ENCODE data around the gene SCN11A. TPM values are rescaled to one million over a fixed set of nuclear protein-coding genes. Genes with fewer than 3 reads are reported as not detected.

Gene SCN11A
- total and polyA plus RNA-seq, 4 donors: 0.06 to 0.18 (median 0.11) TPM

DNA sequence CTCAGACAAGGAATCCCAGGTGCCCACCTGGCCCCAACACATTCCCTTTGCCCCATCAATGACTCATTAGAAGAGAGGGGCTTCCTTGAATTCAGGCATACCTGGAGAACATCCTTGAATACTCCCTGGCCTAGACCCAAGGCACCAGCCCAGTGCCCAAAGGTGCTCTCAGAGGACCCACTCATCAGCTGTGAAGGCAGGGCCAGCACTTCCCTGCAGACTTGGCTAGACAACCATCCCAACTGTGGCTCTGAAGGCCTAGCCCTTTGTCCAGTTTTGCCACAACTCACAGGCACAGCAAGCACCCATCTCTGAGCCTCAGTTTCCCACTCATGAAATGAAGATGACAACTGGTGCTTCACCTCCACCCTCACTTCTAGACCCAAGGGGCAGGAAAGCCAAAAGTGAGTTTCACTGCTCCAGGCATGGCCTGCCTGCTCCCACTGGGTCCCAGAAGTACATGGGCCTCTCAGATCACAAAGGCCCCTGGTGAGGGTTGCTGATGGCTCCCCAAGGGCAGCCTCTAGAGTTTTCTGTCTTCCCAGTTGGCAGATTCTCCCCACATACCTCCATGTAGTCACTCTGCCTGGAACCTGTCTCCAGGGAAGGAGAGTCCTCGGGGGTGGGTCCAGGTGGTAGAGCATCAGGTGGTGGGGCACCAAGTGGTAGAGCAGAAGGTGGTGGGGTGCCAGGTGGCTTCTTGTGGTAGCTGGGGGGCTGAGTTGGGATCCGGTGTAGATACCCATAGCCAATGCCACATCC lies 48.2 kb upstream of the SCN11A start:
- no peak overlapping the region for H3K27ac ChIP-seq (ENCODE audit: low read depth in 1 of 2, low read length in 2 of 2)
- no peak overlapping the region for H3K9ac ChIP-seq (ENCODE audit: low read depth in 1 of 2, low read length in 2 of 2)
- DNase-seq (ENCODE audit: low spot score): no peak
- TF ChIP-seq EGR1 (IDR thresholded peaks at IDR 0.05; ENCODE audit: low read depth in 2 of 2) (no peak), HNF4G (IDR thresholded peaks at IDR 0.05) (no peak), RXRA (IDR thresholded peaks at IDR 0.05) (no peak), JUND (IDR thresholded peaks at IDR 0.05) (no peak)
- TF ChIP-seq, protein P1, sequence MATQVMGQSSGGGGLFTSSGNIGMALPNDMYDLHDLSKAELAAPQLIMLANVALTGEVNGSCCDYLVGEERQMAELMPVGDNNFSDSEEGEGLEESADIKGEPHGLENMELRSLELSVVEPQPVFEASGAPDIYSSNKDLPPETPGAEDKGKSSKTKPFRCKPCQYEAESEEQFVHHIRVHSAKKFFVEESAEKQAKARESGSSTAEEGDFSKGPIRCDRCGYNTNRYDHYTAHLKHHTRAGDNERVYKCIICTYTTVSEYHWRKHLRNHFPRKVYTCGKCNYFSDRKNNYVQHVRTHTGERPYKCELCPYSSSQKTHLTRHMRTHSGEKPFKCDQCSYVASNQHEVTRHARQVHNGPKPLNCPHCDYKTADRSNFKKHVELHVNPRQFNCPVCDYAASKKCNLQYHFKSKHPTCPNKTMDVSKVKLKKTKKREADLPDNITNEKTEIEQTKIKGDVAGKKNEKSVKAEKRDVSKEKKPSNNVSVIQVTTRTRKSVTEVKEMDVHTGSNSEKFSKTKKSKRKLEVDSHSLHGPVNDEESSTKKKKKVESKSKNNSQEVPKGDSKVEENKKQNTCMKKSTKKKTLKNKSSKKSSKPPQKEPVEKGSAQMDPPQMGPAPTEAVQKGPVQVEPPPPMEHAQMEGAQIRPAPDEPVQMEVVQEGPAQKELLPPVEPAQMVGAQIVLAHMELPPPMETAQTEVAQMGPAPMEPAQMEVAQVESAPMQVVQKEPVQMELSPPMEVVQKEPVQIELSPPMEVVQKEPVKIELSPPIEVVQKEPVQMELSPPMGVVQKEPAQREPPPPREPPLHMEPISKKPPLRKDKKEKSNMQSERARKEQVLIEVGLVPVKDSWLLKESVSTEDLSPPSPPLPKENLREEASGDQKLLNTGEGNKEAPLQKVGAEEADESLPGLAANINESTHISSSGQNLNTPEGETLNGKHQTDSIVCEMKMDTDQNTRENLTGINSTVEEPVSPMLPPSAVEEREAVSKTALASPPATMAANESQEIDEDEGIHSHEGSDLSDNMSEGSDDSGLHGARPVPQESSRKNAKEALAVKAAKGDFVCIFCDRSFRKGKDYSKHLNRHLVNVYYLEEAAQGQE (IDR thresholded peaks at IDR 0.05): no peak
- TF ChIP-seq, protein P2, sequence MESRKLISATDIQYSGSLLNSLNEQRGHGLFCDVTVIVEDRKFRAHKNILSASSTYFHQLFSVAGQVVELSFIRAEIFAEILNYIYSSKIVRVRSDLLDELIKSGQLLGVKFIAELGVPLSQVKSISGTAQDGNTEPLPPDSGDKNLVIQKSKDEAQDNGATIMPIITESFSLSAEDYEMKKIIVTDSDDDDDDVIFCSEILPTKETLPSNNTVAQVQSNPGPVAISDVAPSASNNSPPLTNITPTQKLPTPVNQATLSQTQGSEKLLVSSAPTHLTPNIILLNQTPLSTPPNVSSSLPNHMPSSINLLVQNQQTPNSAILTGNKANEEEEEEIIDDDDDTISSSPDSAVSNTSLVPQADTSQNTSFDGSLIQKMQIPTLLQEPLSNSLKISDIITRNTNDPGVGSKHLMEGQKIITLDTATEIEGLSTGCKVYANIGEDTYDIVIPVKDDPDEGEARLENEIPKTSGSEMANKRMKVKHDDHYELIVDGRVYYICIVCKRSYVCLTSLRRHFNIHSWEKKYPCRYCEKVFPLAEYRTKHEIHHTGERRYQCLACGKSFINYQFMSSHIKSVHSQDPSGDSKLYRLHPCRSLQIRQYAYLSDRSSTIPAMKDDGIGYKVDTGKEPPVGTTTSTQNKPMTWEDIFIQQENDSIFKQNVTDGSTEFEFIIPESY (IDR thresholded peaks at IDR 0.05): no peak
- TF ChIP-seq, protein P3, sequence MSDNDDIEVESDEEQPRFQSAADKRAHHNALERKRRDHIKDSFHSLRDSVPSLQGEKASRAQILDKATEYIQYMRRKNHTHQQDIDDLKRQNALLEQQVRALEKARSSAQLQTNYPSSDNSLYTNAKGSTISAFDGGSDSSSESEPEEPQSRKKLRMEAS (IDR thresholded peaks at IDR 0.05): no peak
- peaks cover 14 to 49% (median 37%) of the 10 kb centered on the region in 4 donors for H3K36me3 ChIP-seq (ENCODE audit: control insufficient read depth in 4 of 4, insufficient read depth in 3 of 4, low read depth in 1 of 4, low read length in 3 of 4)
- peaks cover 0 to 6% (median under 1%) of the 10 kb centered on the region in 4 donors for H3K4me1 ChIP-seq (ENCODE audit: control insufficient read depth in 4 of 4, insufficient read depth in 4 of 4, low read length in 3 of 4)
- 96% methylated on average over 2 of the region's 2 CpGs for WGBS
- H3K27me3 ChIP-seq (ENCODE audit: control insufficient read depth in 4 of 4, insufficient read depth in 4 of 4, low read length in 3 of 4): no peaks in the 10 kb centered on the region
- no peak overlapping the region for H3K4me3 ChIP-seq (ENCODE audit: low read depth in 1 of 3, low read length in 3 of 3)
- H3K9me3 ChIP-seq (ENCODE audit: control insufficient read depth in 4 of 4, low read length in 3 of 4): no peaks in the 10 kb centered on the region

DNA sequence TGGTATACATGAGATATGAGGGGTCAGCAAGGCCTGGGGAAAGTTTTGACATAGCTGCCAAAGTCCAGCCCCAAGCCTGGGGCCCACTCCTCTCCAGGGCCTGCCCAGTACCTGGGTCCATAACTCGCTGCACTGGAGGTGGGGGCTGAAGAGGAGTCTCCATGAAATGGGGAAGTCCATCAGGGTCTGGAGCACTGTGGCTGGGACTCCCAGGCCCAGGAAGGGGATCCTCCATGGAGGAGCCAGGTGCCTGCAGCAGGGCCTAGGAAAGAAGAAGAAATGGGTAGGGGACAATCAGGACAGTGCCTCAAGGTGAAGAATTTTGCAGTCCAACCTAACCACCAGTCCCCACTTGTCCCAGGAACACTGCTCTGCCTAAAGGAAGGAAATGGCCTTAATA lies 47.5 kb upstream of the SCN11A start:
- H3K4me1 ChIP-seq (ENCODE audit: control insufficient read depth in 4 of 4, insufficient read depth in 4 of 4, low read length in 3 of 4): no peaks in the 10 kb centered on the region
- H3K27ac ChIP-seq (ENCODE audit: low read depth in 1 of 2, low read length in 2 of 2): no peak overlapping the region
- 98% methylated on average over 1 of the region's 1 CpG for WGBS
- H3K9ac ChIP-seq (ENCODE audit: low read depth in 1 of 2, low read length in 2 of 2): no peak overlapping the region
- no peaks in the 10 kb centered on the region for H3K9me3 ChIP-seq (ENCODE audit: control insufficient read depth in 4 of 4, low read length in 3 of 4)
- no peak overlapping the region for H3K4me3 ChIP-seq (ENCODE audit: low read depth in 1 of 3, low read length in 3 of 3)
- H3K36me3 ChIP-seq (ENCODE audit: control insufficient read depth in 4 of 4, insufficient read depth in 3 of 4, low read depth in 1 of 4, low read length in 3 of 4): peaks cover 14 to 55% (median 42%) of the 10 kb centered on the region in 4 donors
- no peak for DNase-seq (ENCODE audit: low spot score)
- TF ChIP-seq, protein P1 (IDR thresholded peaks at IDR 0.05): no peak
- TF ChIP-seq EGR1 (IDR thresholded peaks at IDR 0.05; ENCODE audit: low read depth in 2 of 2): no peak
- TF ChIP-seq, protein P3 (IDR thresholded peaks at IDR 0.05): no peak
- H3K27me3 ChIP-seq (ENCODE audit: control insufficient read depth in 4 of 4, insufficient read depth in 4 of 4, low read length in 3 of 4): no peaks in the 10 kb centered on the region

All from liver (tissue), 9 donors.